Activated CD4-positive, alpha-beta memory T cell treated with anti-CD3 and anti-CD28 coated beads, Interleukin-2, amount 10 ng/mL, durations not matched to agents 7 days and 5 days (primary cell): ENCODE results near the gene IFITM2. TPM values are rescaled to one million over a fixed set of nuclear protein-coding genes. Genes with fewer than 3 reads are reported as not detected.
A peak's percentile ranks its signal among the peaks of the same experiment; 100 is the strongest.
"Not testable (repeated sequence)": the region's sequence is repeated elsewhere in the genome, so short reads cannot be mapped to it uniquely, and the experiment has no call there.

ENCODE experiments used
- CTCF ChIA-PET: fragments of 350-600 bp; sonication (Branson Sonifier 250); formaldehyde crosslinking; loops from one replicate; lab custom pipeline; 2021; ENCODE audit warnings: antibody characterized with exemption, inconsistent platforms; lab: Charles Lee
- POLR2A ChIA-PET: fragments of 350-600 bp; sonication (Branson Sonifier 250); formaldehyde crosslinking; loops from one replicate; lab custom pipeline; 2021; ENCODE audit warnings: antibody characterized with exemption; lab: Charles Lee
- DNase-seq: peaks from one replicate; pipeline ENCODE4 v3.0.0-alpha.2; 2020
- H3K27ac Mint-ChIP-seq: one replicate; pipeline ENCODE4 v1.8.0; 2021; ENCODE audit warnings: mild to moderate bottlenecking, mixed read lengths
- H3K27me3 Mint-ChIP-seq: one replicate; pipeline ENCODE4 v1.8.0; 2021; ENCODE audit warnings: mixed read lengths
- H3K36me3 Mint-ChIP-seq: one replicate; pipeline ENCODE4 v1.8.0; 2021; ENCODE audit warnings: low read depth, mixed read lengths
- H3K4me1 Mint-ChIP-seq: one replicate; pipeline ENCODE4 v1.8.0; 2021; ENCODE audit warnings: mixed read lengths
- H3K4me3 Mint-ChIP-seq: one replicate; pipeline ENCODE4 v1.8.0; 2021; ENCODE audit warnings: mild to moderate bottlenecking, mixed read lengths
- H3K9me3 Mint-ChIP-seq: one replicate; pipeline ENCODE4 v1.8.0; 2021; ENCODE audit warnings: mixed read lengths
- total RNA-seq, 2 experiments: library from RNA; stranded (reverse); gene quantifications; one replicate each; pipeline ENCODE4 v1.2.3, GENCODE V29; 2021

Gene IFITM2
- total RNA-seq, 2 experiments from 2014 or later: 1,637 to 1,643 TPM

GRCh38 chr11:326842-327580, 19.4 kb downstream of the IFITM2 start:
- CTCF ChIA-PET: interaction anchor here (0.5 to 1.9 kb wide), 6 partner anchors 14 to 422 kb away, joined by 3 to 6 read pairs (median 4); no protein-coding TSS in a partner anchor
- Mint-ChIP-seq H3K9me3 (no peaks in the 10 kb centered on the region), H3K4me1 (peaks cover 64% of the 10 kb centered on the region), H3K27ac (peak overlapping the region; percentile 75), H3K4me3 (peak overlapping the region; percentile 32), H3K27me3 (no peaks in the 10 kb centered on the region), H3K36me3 (no peaks in the 10 kb centered on the region)
- peak; percentile 70 for DNase-seq
- POLR2A ChIA-PET: interaction anchor here (0.7 to 1.9 kb wide), 6 partner anchors 13 to 119 kb away, joined by 3 to 20 read pairs (median 6); partner anchors contain the start of genes BET1L, IFITM1 and RIC8A

GRCh38 chr11:327581-327923, 19.9 kb downstream of the IFITM2 start:
- Mint-ChIP-seq H3K9me3 (no peaks in the 10 kb centered on the region), H3K4me1 (peaks cover 67% of the 10 kb centered on the region), H3K4me3 (peak overlapping the region; percentile 32), H3K27me3 (peaks cover 2% of the 10 kb centered on the region), H3K36me3 (no peaks in the 10 kb centered on the region), H3K27ac (peak overlapping the region; percentile 71)
- ChIA-PET CTCF (interaction anchor here (0.5 to 1.7 kb wide), 5 partner anchors 16 to 421 kb away, joined by 3 to 6 read pairs (median 4); no protein-coding TSS in a partner anchor), POLR2A (interaction anchor here (0.7 to 1.9 kb wide), 6 partner anchors 12 to 120 kb away, joined by 3 to 20 read pairs (median 6); partner anchors contain the start of genes BET1L, IFITM1 and RIC8A)
- DNase-seq: no peak

DNA sequence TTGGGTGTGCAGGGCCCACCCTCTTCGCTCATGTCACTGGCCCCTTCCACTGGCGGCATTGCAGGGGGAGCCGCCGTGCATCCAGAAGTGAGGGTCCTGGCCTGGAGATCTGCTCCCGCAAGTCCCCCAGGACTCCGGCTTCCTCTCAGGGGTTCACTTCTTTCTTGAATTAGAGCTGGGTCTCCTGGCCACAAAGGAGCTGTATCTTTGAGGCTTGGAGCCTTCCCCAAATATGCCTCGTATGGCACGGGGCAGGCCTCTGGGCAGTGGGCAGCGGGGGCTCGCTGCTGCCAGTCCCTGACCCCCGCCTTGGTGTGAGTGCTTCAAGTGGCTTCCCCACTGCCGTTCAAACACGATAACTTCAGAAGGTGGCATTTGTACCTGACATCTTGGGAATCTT, 20.4 kb downstream of the IFITM2 start:
- Mint-ChIP-seq H3K4me3 (no peak overlapping the region), H3K27ac (no peak overlapping the region), H3K27me3 (peaks cover 6% of the 10 kb centered on the region), H3K9me3 (no peaks in the 10 kb centered on the region), H3K4me1 (peaks cover 71% of the 10 kb centered on the region), H3K36me3 (no peaks in the 10 kb centered on the region)
- no peak for DNase-seq
- POLR2A ChIA-PET: interaction anchor here (0.7 to 1.9 kb wide), 4 partner anchors 12 to 37 kb away, joined by 3 to 20 read pairs (median 8); partner anchors contain the start of gene IFITM1
- CTCF ChIA-PET: interaction anchor here (0.9 to 1.7 kb wide), 3 partner anchors 16 to 77 kb away, joined by 4 to 6 read pairs (median 5); no protein-coding TSS in a partner anchor

DNA sequence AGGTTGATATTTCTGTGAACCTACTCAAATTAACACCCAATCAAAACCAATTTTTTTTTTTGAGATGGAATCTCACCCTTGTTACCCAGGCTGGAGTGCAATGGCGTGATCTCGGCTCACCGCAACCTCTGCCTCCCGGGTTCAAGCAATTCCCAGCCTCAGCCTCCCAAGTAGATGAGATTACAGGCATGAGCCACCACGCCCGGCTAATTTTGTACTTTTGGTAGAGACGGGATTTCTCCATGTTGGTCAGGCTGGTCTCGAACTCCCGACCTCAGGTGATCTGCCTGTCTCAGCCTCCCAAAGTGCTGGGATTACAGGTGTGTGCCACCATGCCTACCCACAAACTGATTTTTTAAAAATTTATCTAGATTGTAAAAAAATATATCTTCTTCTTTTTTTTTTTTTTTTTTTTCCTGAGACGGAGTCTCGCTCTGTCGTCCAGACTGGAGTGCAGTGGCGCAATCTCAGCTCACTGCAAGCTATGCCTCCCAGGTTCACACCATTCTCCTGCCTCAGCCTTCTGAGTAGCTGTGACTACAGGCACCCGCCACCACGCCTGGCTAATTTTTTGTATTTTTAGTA, 21.0 kb downstream of the IFITM2 start:
- H3K4me1 Mint-ChIP-seq: peaks cover 73% of the 10 kb centered on the region
- not testable (repeated sequence) for H3K36me3 Mint-ChIP-seq, H3K4me3 Mint-ChIP-seq, H3K27me3 Mint-ChIP-seq, H3K9me3 Mint-ChIP-seq, H3K27ac Mint-ChIP-seq, DNase-seq
- POLR2A ChIA-PET: interaction anchor here (0.6 to 2.2 kb wide), 2 partner anchors 19 to 27 kb away, joined by 3 to 11 read pairs; no protein-coding TSS in a partner anchor
- CTCF ChIA-PET: interaction anchor here (0.7 to 2.4 kb wide), 4 partner anchors 11 to 60 kb away, joined by 3 to 16 read pairs (median 4); no protein-coding TSS in a partner anchor

GRCh38 chr11:329886-330253, 22.3 kb downstream of the IFITM2 start:
- no peak for DNase-seq
- Mint-ChIP-seq H3K27ac (peak overlapping the region; percentile 50), H3K36me3 (no peaks in the 10 kb centered on the region), H3K4me1 (peaks cover 70% of the 10 kb centered on the region), H3K9me3 (no peaks in the 10 kb centered on the region), H3K27me3 (peaks cover 14% of the 10 kb centered on the region), H3K4me3 (no peak overlapping the region)
- ChIA-PET POLR2A (interaction anchor here (0.7 to 2.5 kb wide), 4 partner anchors 12 to 26 kb away, joined by 3 to 11 read pairs (median 5); no protein-coding TSS in a partner anchor), CTCF (interaction anchor here (1.0 to 2.4 kb wide), 3 partner anchors 10 to 119 kb away, joined by 3 to 16 read pairs (median 5); no protein-coding TSS in a partner anchor)

DNA sequence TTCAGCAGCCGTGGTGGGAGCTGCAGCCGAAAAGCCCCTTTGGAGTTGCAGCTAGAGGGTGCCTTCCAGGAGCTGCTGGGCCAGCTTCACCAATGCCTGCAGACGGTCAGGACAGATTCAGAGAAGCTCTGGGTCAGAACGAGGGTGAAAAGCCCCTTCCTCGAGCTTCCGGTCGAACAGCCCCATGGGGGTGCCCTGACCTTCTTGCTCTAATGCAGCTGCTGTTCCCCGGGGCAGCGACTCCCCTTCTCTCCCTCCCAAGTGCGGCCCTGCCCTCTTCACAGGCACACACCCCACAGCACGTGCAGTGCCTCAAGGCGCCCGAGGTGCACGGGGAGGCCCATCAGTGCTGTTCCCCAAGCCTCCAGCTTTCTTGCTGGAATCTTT, 22.7 kb downstream of the IFITM2 start:
- Mint-ChIP-seq H3K27ac (no peak overlapping the region), H3K4me1 (peaks cover 68% of the 10 kb centered on the region), H3K4me3 (no peak overlapping the region)

GRCh38 chr11:330694-331357, 23.2 kb downstream of the IFITM2 start:
- Mint-ChIP-seq H3K4me3 (no peak overlapping the region), H3K4me1 (peaks cover 64% of the 10 kb centered on the region), H3K27me3 (peaks cover 19% of the 10 kb centered on the region), H3K36me3 (no peaks in the 10 kb centered on the region), H3K27ac (no peak overlapping the region), H3K9me3 (no peaks in the 10 kb centered on the region)
- DNase-seq: peak; percentile 55
- ChIA-PET POLR2A (interaction anchor here (0.7 to 2.5 kb wide), 4 partner anchors 13 to 25 kb away, joined by 3 to 11 read pairs (median 5); no protein-coding TSS in a partner anchor), CTCF (interaction anchor here (1.0 to 2.4 kb wide), 3 partner anchors 9 to 118 kb away, joined by 3 to 16 read pairs (median 5); no protein-coding TSS in a partner anchor)

More for the DNA sequence above, 22.7 kb downstream of the IFITM2 start:
- Mint-ChIP-seq H3K27me3 (peaks cover 14% of the 10 kb centered on the region), H3K36me3 (no peaks in the 10 kb centered on the region), H3K9me3 (no peaks in the 10 kb centered on the region)
- ChIA-PET POLR2A (interaction anchor here (0.7 to 2.5 kb wide), 4 partner anchors 13 to 25 kb away, joined by 3 to 11 read pairs (median 5); no protein-coding TSS in a partner anchor), CTCF (interaction anchor here (1.0 to 2.4 kb wide), 3 partner anchors 9 to 118 kb away, joined by 3 to 16 read pairs (median 5); no protein-coding TSS in a partner anchor)
- no peak for DNase-seq

DNA sequence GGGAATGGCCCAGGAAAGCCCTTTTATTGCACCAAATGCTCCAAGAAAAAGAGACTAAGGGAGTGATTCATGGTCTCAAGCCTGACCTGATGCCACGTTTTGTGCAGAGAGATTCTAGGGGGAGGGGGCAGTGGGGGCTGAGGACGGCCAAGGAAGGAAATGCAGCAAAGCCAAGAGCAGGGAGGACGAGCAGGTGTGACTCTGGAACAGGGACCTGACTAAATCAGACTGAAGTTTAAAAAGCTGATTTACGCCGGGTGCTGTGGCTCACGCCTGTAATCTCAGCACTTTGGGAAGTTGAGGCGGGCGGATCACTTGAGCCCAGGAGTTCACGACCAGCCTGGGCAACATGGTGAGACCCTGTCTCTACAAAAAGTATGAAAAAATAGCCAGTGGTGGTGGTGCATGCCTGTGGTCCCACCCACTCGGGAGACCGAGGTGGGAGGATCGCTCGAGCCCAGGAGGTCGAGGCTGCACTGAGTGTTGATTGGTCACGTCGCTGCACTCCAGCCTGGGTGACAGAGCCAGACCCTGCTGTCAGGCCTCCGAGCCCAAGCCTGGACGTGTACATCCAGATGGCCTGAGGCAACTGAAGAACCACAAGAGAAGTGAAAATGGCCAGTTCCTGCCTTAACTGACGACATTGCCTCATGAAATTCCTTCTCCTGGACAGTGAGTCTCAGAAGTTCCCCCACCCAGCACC, 23.9 kb downstream of the IFITM2 start:
- Mint-ChIP-seq H3K4me3 (no peak overlapping the region), H3K9me3 (no peaks in the 10 kb centered on the region), H3K27me3 (peaks cover 23% of the 10 kb centered on the region), H3K27ac (no peak overlapping the region), H3K4me1 (peaks cover 58% of the 10 kb centered on the region), H3K36me3 (no peaks in the 10 kb centered on the region)
- no peak for DNase-seq
- ChIA-PET CTCF (no interaction called here), POLR2A (interaction anchor here (2.1 to 2.5 kb wide), 2 partner anchors 14 to 20 kb away, joined by 5 read pairs; no protein-coding TSS in a partner anchor)

DNA sequence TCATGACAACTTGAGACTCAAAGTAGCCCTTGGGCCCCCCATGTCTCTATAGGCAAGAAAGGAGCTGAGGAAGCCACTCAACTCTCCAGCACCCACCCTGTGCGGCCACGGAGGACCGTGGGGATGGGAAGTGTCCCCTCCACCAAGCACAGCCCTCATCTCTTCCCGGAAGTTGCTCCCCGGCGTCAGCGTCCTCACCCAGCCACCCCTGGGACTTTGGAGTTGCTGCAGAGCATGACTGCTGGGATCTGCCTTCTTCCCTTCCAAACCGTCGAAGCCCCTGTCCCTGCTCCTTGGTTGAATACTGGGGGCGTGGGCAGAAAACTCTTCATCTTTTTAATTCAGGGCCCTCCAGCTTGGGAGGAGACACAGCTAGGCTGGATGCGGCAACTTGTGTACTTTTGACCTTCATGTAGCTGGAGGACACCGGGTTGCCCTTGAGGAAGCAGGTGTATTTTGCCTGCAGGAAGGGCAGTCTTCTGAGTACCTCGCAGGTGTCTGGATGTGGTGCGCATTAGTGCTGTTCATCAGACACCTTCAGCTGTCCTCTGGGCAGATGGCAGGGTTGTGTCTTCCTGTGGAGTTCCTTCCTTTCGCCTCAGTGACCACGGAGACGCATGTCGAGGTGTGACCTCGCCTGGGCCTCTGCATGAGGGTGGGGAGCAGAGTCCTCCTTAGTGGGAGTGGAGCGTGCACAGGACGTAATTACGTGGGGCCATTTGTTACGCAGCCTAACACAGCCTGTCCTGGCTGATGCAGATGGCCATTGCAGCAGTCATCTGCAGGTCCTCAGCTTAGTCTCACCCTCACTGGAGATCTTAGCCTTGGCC, 25.2 kb downstream of the IFITM2 start:
- no peaks in the 10 kb centered on the region for H3K9me3 Mint-ChIP-seq

GRCh38 chr11:333616-334263, 26.1 kb downstream of the IFITM2 start:
- ChIA-PET POLR2A (interaction anchor here (0.8 kb wide), 1 partner anchor 22 kb away, joined by 3 read pairs; no protein-coding TSS in a partner anchor), CTCF (interaction anchor here (0.5 to 1.5 kb wide), 2 partner anchors 21 to 363 kb away, joined by 3 to 4 read pairs; no protein-coding TSS in a partner anchor)
- Mint-ChIP-seq H3K27me3 (peaks cover 27% of the 10 kb centered on the region), H3K4me1 (peaks cover 44% of the 10 kb centered on the region)
- H3K4me3 Mint-ChIP-seq, DNase-seq, H3K27ac Mint-ChIP-seq, H3K36me3 Mint-ChIP-seq, H3K9me3 Mint-ChIP-seq: not testable (repeated sequence)

More for the DNA sequence above, 25.2 kb downstream of the IFITM2 start:
- Mint-ChIP-seq H3K36me3 (no peaks in the 10 kb centered on the region), H3K27me3 (peaks cover 27% of the 10 kb centered on the region), H3K4me1 (peaks cover 50% of the 10 kb centered on the region), H3K27ac (no peak overlapping the region), H3K4me3 (no peak overlapping the region)
- DNase-seq: no peak
- ChIA-PET POLR2A (interaction anchor here (0.8 kb wide), 1 partner anchor 23 kb away, joined by 3 read pairs; no protein-coding TSS in a partner anchor), CTCF (interaction anchor here (0.5 to 1.5 kb wide), 2 partner anchors 22 to 363 kb away, joined by 3 to 4 read pairs; no protein-coding TSS in a partner anchor)
